PC-3 (cell line): ENCODE results near the gene SSC5D. TPM values are rescaled to one million over a fixed set of nuclear protein-coding genes. Genes with fewer than 3 reads are reported as not detected.

Source experiments
- ATAC-seq: fragments of 200-7000 bp; cut with Tn5 transposase; 2 replicates; pipeline ENCODE4 v1.9.1; 2020; ENCODE audit warnings: mild to moderate bottlenecking, moderate library complexity
- BruUV-seq: library from RNA; stranded (reverse); fragments of 400-500 nt; replicated peaks from 2 replicates; lab custom pipeline; 2021; lab: Mats Ljungman, UMichigan
- CTCF ChIA-PET: fragments of 300-600 bp; sonication (Branson Sonifier 250); formaldehyde crosslinking; loops from one replicate; lab custom pipeline; 2022; ENCODE audit warnings: antibody characterized with exemption; lab: Charles Lee
- POLR2A ChIA-PET: fragments of 300-600 bp; sonication (Branson Sonifier 250); formaldehyde crosslinking; loops from one replicate; lab custom pipeline; 2022; ENCODE audit warnings: antibody characterized with exemption; ENCODE audit not compliant: unreplicated experiment; lab: Charles Lee
- DNase-seq: peaks from one replicate; pipeline ENCODE4 v3.0.0-alpha.2; 2015
- H2AFZ ChIP-seq: fragments of 300-600 bp; sonication (generic); 2 replicates; pipeline ENCODE4 v1.6.0; 2016; ENCODE audit warnings: antibody characterized with exemption, low read length
- H3F3A ChIP-seq: fragments of 300-600 bp; sonication (generic); one replicate; pipeline ENCODE4 v1.6.0; 2017; ENCODE audit warnings: antibody characterized with exemption, low read length, control low read depth, mild to moderate bottlenecking; ENCODE audit not compliant: unreplicated experiment
- H3K27ac ChIP-seq: fragments of 300-600 bp; sonication (generic); 2 replicates; pipeline ENCODE4 v1.5.1; 2016; ENCODE audit warnings: mild to moderate bottlenecking, low read length
- H3K27me3 ChIP-seq: fragments of 300-600 bp; sonication (generic); 2 replicates; pipeline ENCODE4 v1.6.1; 2016; ENCODE audit warnings: low read length, mixed read lengths
- H3K36me3 ChIP-seq: fragments of 300-600 bp; sonication (generic); 2 replicates; pipeline ENCODE4 v1.6.1; 2016; ENCODE audit warnings: low read depth, mixed run types, low read length, mixed read lengths
- H3K4me1 ChIP-seq: fragments of 300-600 bp; sonication (generic); 2 replicates; pipeline ENCODE4 v1.5.1; 2016; ENCODE audit warnings: low read length; ENCODE audit not compliant: insufficient read depth
- H3K4me2 ChIP-seq: fragments of 300-600 bp; sonication (generic); 2 replicates; pipeline ENCODE4 v1.6.0; 2016; ENCODE audit warnings: low read length
- H3K4me3 ChIP-seq: fragments of 300-600 bp; sonication (generic); 2 replicates; pipeline ENCODE4 v1.5.1; 2016; ENCODE audit warnings: mild to moderate bottlenecking, low read length, mixed read lengths
- H3K79me2 ChIP-seq: fragments of 300-600 bp; sonication (generic); 2 replicates; pipeline ENCODE4 v1.6.1; 2017; ENCODE audit warnings: low read length, mixed read lengths
- H3K9ac ChIP-seq: fragments of 300-600 bp; sonication (generic); 2 replicates; pipeline ENCODE4 v1.6.0; 2016; ENCODE audit warnings: mild to moderate bottlenecking, low read length
- H3K9me2 ChIP-seq: fragments of 300-600 bp; sonication (generic); replicated peaks from 2 replicates; pipeline ENCODE4 v1.6.1; 2016; ENCODE audit warnings: mixed run types, low read length, mixed read lengths
- H3K9me3 ChIP-seq: fragments of 300-600 bp; sonication (generic); 2 replicates; pipeline ENCODE4 v1.6.1; 2016; ENCODE audit warnings: low read length, mixed read lengths
- H4K20me1 ChIP-seq: fragments of 300-600 bp; sonication (generic); 2 replicates; pipeline ENCODE4 v1.6.1; 2016; ENCODE audit warnings: low read length, mixed read lengths
- EZH2 ChIP-seq: fragments of 300-600 bp; sonication (generic); IDR thresholded peaks from one replicate; pipeline ENCODE4 v1.6.1; 2017; ENCODE audit warnings: antibody characterized with exemption, mild to moderate bottlenecking, low read length; ENCODE audit not compliant: unreplicated experiment
- EZH2phosphoT487 ChIP-seq: fragments of 300-600 bp; sonication (generic); IDR thresholded peaks from 2 replicates; pipeline ENCODE4 v1.6.1; 2018; ENCODE audit warnings: mild to moderate bottlenecking, antibody characterized with exemption, low read length, borderline replicate concordance
- intact Hi-C: fragments of 100-400 bp; cut with micrococcal nuclease; formaldehyde crosslinking; loops from 2 replicates; pipeline ENCODE4 v1.9.0; 2023
- total RNA-seq: library from RNA; depleted of rRNA; stranded (reverse); fragments of >200 nt; gene quantifications from 2 replicates; pipeline ENCODE4 v1.2.3, GENCODE V29; 2014
- TF ChIP-seq, protein P1 (sequence below): fragments of 300-600 bp; sonication (generic); conservative IDR thresholded peaks from 2 replicates; pipeline ENCODE4 v1.5.1; 2017; ENCODE audit warnings: antibody characterized with exemption, low read depth, mild to moderate bottlenecking, low read length

The SSC5D gene
- total RNA-seq, 1 experiment from 2014 or later, result not detected

DNA sequence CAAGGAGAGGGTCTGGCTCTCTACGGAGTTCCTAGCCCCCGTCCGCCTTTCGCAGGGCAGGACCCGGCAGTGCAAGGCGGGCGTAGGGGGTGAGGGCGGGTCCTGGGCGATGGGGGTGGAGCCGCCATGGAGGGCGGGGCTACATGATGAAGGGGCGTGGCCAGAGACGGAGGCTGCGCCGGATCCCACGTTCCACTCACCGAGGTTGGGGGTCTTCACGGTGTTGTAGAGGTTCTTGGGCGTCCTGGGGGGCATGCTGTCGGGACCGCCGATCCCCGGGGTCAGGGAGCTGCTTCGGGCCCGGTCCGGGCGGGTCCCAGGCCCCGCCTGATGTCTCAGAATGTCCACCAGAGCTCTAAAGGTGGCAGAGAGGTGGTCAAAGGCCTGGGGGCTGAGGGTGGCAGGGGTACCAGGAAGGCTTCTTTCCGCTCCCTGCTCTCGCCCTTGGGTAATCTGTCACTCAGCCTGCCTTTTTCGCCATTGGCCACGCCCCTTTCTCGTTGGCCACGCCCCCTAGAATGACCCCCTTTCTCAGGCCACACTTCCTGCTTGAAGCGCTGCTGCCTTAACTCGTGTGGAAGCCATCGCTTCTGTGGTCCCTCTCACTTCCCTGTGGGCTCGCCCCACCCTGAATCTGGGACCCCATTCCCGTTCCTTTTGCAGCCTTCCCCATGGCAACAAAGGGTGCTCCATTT is 47.7 kb upstream of the SSC5D start:
- TF ChIP-seq EZH2phosphoT487 (no peak), EZH2 (no peak)
- TF ChIP-seq, protein P1, sequence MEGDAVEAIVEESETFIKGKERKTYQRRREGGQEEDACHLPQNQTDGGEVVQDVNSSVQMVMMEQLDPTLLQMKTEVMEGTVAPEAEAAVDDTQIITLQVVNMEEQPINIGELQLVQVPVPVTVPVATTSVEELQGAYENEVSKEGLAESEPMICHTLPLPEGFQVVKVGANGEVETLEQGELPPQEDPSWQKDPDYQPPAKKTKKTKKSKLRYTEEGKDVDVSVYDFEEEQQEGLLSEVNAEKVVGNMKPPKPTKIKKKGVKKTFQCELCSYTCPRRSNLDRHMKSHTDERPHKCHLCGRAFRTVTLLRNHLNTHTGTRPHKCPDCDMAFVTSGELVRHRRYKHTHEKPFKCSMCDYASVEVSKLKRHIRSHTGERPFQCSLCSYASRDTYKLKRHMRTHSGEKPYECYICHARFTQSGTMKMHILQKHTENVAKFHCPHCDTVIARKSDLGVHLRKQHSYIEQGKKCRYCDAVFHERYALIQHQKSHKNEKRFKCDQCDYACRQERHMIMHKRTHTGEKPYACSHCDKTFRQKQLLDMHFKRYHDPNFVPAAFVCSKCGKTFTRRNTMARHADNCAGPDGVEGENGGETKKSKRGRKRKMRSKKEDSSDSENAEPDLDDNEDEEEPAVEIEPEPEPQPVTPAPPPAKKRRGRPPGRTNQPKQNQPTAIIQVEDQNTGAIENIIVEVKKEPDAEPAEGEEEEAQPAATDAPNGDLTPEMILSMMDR, result no peak
- Histone ChIP-seq H4K20me1 (no peaks in the 10 kb centered on the region; the same call in 1 of the 2 replicates), H3K27me3 (peaks cover 49% of the 10 kb centered on the region), H3K9me2 (no peaks in the 10 kb centered on the region), H3F3A (no peaks in the 10 kb centered on the region), H3K36me3 (no peaks in the 10 kb centered on the region), H3K79me2 (no peaks in the 10 kb centered on the region), H3K9ac (no peak overlapping the region), H3K27ac (no peak overlapping the region), H2AFZ (no peak overlapping the region), H3K4me1 (no peaks in the 10 kb centered on the region), H3K4me3 (no peak overlapping the region), H3K4me2 (no peak overlapping the region), H3K9me3 (no peaks in the 10 kb centered on the region)
- ChIA-PET CTCF (no interaction called here), POLR2A (no interaction called here)
- ATAC-seq, result no peak
- intact Hi-C loops, result no loop called here
- no peak for DNase-seq
- BruUV-seq, result no TSS peak

DNA sequence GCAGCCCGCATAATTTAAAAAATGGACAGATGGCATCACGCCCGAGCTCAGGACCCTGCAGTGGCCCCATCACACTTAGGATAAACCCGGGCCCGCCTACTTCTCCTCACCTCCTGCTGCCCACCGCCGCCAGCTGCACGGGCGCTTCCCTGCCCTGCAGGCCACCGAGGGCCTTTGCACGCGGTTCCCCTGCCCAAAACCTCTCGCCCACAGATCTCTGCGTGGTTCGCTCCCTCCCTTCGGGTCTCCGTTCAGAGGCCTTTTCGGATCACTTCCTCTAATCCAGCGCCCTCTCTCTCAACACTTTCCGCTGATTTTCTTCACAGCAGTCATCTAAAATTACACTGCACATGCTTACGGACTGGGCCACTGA is 46.9 kb upstream of the SSC5D start:
- Histone ChIP-seq H3F3A (no peaks in the 10 kb centered on the region), H3K79me2 (no peaks in the 10 kb centered on the region), H3K27ac (no peak overlapping the region), H3K9ac (no peak overlapping the region), H2AFZ (no peak overlapping the region), H3K4me2 (no peak overlapping the region), H3K36me3 (no peaks in the 10 kb centered on the region), H3K27me3 (peaks cover 52% of the 10 kb centered on the region), H3K4me3 (no peak overlapping the region), H3K4me1 (no peaks in the 10 kb centered on the region), H3K9me2 (no peaks in the 10 kb centered on the region), H3K9me3 (no peaks in the 10 kb centered on the region), H4K20me1 (no peaks in the 10 kb centered on the region; the same call in 1 of the 2 replicates)
- no TSS peak for BruUV-seq
- ChIA-PET POLR2A (no interaction called here), CTCF (no interaction called here)
- DNase-seq (no peak), ATAC-seq (no peak)
- intact Hi-C loops, result no loop called here
- TF ChIP-seq, protein P1, result no peak
- TF ChIP-seq EZH2, result no peak
- TF ChIP-seq EZH2phosphoT487, result no peak

DNA sequence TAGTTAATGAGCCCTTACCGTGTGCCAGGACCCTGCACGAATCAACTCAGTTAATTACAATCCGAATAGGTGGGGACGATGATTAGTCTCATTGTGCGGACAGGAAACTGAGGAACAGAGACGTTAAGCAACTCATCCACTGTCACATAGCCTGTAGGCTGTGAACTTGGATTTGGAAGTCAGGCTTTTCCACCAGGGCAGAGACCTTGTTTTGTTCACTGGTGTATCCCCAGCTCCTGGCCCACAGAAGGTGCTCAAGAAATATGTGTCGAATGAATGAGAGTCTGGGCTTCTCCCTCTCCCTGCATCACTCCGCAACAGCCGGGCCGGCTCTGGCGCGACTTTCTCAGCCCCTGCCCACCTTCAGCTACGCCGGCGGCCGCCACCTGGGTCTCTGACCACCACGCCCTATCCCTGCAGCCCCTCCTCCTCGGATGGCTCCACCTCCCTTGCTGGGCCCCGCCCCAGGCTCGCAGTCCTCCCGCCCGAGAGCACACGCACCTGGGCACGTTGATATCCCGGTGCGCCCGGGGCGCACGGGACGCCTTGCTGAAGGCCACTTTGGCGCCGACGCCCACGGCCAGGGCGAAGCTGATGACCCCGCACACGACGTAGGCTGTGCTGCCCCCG is 46.4 kb upstream of the SSC5D start:
- DNase-seq (no peak), ATAC-seq (no peak)
- no peaks in the 10 kb centered on the region for H3K4me1 ChIP-seq
- peaks cover 52% of the 10 kb centered on the region for H3K27me3 ChIP-seq
- H3K4me2 ChIP-seq, result no peak overlapping the region
- no peaks in the 10 kb centered on the region; the same call in 1 of the 2 replicates for H4K20me1 ChIP-seq
- H3K36me3 ChIP-seq, result no peaks in the 10 kb centered on the region
- ChIA-PET POLR2A (no interaction called here), CTCF (no interaction called here)
- H3K9ac ChIP-seq, result no peak overlapping the region
- no peak overlapping the region for H3K4me3 ChIP-seq
- TF ChIP-seq, protein P1, result no peak
- TF ChIP-seq EZH2phosphoT487, result no peak
- peak; percentile 73 for TF ChIP-seq EZH2
- H3K9me2 ChIP-seq, result no peaks in the 10 kb centered on the region
- no TSS peak for BruUV-seq
- no peaks in the 10 kb centered on the region for H3K79me2 ChIP-seq
- no peak overlapping the region for H2AFZ ChIP-seq
- no peak overlapping the region for H3K27ac ChIP-seq
- H3F3A ChIP-seq, result no peaks in the 10 kb centered on the region
- H3K9me3 ChIP-seq, result no peaks in the 10 kb centered on the region
- intact Hi-C loops, result no loop called here
